ENCODE measurements around the gene ROBO1.

GRCh38 chr3:78855190-78855589 lies 912.6 kb downstream of the ROBO1 start:
- TF ChIP-seq ARNT (IDR thresholded peaks at IDR 0.05) = no peak
- no peak for TF ChIP-seq L3MBTL2 (conservative IDR thresholded peaks at IDR 0.05)
- TF ChIP-seq BHLHE40 (IDR thresholded peaks at IDR 0.05; ENCODE audit: borderline replicate concordance) = no peak
- no peak for TF ChIP-seq NFRKB (IDR thresholded peaks at IDR 0.05)
- no peak for TF ChIP-seq PKNOX1 (IDR thresholded peaks at IDR 0.05)
- TF ChIP-seq ELF4 (IDR thresholded peaks at IDR 0.05) = no peak
- TF ChIP-seq TARDBP (IDR thresholded peaks at IDR 0.05) = no peak
- no peak for TF ChIP-seq FOXA1 (IDR thresholded peaks at IDR 0.05)
